Measurements from ENCODE around the gene GPR21.

Gene GPR21

DNA sequence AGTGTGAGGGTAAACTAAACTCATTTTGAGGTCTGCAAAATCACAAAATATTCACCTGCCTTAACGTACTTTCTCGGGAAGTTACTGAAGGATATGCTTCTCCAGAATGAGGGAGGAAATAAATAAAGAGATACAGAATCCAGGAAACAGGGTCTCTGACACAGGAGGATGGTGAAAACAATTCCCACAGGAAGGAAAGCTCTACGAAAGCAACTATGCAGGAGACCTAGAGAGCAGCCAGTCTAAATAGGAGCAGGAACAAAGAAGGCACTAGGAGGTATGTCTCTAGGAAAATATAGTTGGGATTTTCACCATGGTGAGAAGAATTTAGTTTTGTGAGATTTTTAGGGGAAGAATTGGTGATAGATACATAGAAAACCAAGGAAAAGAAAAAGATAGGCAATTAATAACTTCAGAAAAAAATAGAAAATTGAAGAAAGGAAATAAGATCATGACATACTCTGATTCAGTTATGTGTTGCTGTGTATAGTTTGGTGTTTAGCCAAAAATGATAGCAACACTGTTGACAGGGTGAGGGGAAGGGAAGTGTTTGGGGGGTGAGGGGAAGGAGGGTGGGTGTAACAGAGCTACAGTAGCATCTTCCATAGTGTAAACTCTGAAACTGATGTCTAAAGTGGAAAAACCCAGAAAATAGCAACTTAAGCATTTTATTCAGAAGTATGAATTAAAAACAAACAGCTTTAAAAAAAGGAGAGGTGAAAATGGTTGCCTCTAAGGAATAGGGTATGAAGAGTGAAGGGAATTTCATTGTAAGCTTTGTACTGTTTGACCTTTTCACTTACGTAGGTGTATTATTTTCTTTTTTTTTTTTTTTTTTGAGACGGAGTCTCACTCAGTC, 9.8 kb downstream of the GPR21 start:
- no peaks in the 10 kb centered on the region for H3K9me3 ChIP-seq (ENCODE audit: control insufficient read depth, low read length)

DNA sequence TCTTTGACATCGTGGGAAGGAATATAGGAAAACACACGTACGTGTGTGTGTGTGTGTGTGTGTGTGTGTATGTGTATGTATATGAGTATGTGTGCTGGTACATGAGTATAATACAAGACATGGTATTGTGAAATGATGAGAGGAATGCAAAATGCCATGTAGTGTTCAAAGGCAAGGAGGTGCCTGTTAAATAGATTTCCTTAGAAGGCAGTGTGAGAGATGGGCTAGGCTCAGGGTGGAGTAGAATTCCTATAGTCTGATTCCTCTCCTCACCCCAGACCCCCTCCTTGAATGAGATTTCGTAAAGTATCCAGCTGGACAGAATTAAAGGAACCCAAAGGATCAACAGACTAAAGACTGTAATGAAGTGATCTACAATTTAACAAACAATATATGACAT, 11.1 kb downstream of the GPR21 start:
- no peaks in the 10 kb centered on the region for H3K27me3 ChIP-seq (replicated peaks; ENCODE audit: control insufficient read depth, insufficient read depth, low read length, poor library complexity, severe bottlenecking)
- no peaks in the 10 kb centered on the region for H3K9me3 ChIP-seq (ENCODE audit: control insufficient read depth, low read length)
- no peak for DNase-seq
- no peak overlapping the region for H3K27ac ChIP-seq (ENCODE audit: insufficient read depth, low read length, poor library complexity, severe bottlenecking)
- H3K4me3 ChIP-seq (ENCODE audit: insufficient read depth, low read depth, low read length, poor library complexity, severe bottlenecking), result no peak overlapping the region
- no peaks in the 10 kb centered on the region for H3K36me3 ChIP-seq (ENCODE audit: control insufficient read depth, insufficient read depth, low read length)
- H3K4me1 ChIP-seq (ENCODE audit: control insufficient read depth, insufficient read depth, low read length, poor library complexity, severe bottlenecking), result no peaks in the 10 kb centered on the region

More for the DNA sequence above, 9.8 kb downstream of the GPR21 start:
- Histone ChIP-seq H3K27ac (ENCODE audit: insufficient read depth, low read length, poor library complexity, severe bottlenecking) (no peak overlapping the region), H3K27me3 (replicated peaks; ENCODE audit: control insufficient read depth, insufficient read depth, low read length, poor library complexity, severe bottlenecking) (no peaks in the 10 kb centered on the region), H3K36me3 (ENCODE audit: control insufficient read depth, insufficient read depth, low read length) (no peaks in the 10 kb centered on the region), H3K4me3 (ENCODE audit: insufficient read depth, low read depth, low read length, poor library complexity, severe bottlenecking) (no peak overlapping the region), H3K4me1 (ENCODE audit: control insufficient read depth, insufficient read depth, low read length, poor library complexity, severe bottlenecking) (no peaks in the 10 kb centered on the region)
- DNase-seq, result no peak

DNA sequence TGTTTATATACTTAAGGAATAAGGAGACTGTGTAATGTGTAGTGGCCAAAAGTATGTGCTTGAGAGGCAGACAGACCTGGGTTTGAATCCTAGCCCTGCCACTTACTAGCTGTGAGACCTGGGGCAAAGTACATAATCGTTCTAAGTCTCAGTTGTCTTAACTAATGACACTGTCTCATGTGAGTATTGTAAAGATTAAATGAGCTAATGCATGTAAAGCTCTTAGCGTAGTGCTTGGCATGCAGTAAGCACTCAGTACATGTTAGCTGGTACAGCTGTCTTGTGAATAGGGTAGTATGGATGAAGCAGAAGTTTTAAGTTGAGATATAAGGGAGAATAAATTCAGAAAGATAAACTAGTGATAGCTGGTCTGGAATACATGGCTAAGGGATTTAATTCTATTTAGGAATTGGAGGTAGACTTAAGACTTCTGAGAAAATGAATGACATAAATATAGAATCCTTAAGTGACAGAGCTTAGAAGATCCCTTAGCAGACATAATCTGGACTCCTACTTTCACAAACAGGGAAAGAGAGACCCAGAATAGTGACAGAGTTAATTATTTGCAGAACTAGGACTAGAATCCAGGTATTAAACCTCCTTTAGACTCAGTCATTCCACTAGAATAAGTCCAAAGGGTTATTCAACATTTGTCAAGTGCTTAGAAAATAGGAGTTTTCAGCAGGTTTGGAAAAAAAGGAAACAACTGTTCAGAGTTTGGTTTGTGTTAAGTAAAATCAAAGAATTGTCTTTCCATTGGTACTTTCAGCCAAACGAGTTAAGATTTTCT, 13.1 kb downstream of the GPR21 start:
- H3K4me1 ChIP-seq (ENCODE audit: control insufficient read depth, insufficient read depth, low read length, poor library complexity, severe bottlenecking), result no peaks in the 10 kb centered on the region
- no peak overlapping the region for H3K4me3 ChIP-seq (ENCODE audit: insufficient read depth, low read depth, low read length, poor library complexity, severe bottlenecking)
- no peak overlapping the region for H3K27ac ChIP-seq (ENCODE audit: insufficient read depth, low read length, poor library complexity, severe bottlenecking)
- H3K9me3 ChIP-seq (ENCODE audit: control insufficient read depth, low read length), result no peaks in the 10 kb centered on the region
- no peaks in the 10 kb centered on the region for H3K27me3 ChIP-seq (replicated peaks; ENCODE audit: control insufficient read depth, insufficient read depth, low read length, poor library complexity, severe bottlenecking)
- no peak for DNase-seq
- H3K36me3 ChIP-seq (ENCODE audit: control insufficient read depth, insufficient read depth, low read length), result no peaks in the 10 kb centered on the region

DNA sequence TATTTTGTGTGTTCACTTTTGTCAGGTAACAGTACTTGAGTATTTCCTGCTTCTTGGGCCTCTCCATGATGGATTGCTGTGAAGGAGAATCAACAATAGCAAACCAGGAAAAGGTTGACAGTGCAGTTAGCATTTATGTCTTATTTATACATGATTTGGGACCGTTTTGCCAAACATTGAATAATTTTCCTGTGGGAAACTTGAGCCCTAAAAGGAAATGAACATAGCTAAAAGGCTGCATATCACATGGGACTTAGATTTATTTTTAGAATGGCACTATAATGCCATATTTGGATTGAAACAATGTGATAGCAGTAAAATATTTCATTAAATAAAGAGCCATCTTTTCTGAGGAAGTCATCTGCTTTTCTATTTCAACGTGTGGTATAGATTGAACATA, 15.3 kb downstream of the GPR21 start:
- Histone ChIP-seq H3K36me3 (ENCODE audit: control insufficient read depth, insufficient read depth, low read length) (no peaks in the 10 kb centered on the region), H3K4me3 (ENCODE audit: insufficient read depth, low read depth, low read length, poor library complexity, severe bottlenecking) (no peak overlapping the region), H3K27ac (ENCODE audit: insufficient read depth, low read length, poor library complexity, severe bottlenecking) (no peak overlapping the region), H3K9me3 (ENCODE audit: control insufficient read depth, low read length) (no peaks in the 10 kb centered on the region), H3K27me3 (replicated peaks; ENCODE audit: control insufficient read depth, insufficient read depth, low read length, poor library complexity, severe bottlenecking) (no peaks in the 10 kb centered on the region), H3K4me1 (ENCODE audit: control insufficient read depth, insufficient read depth, low read length, poor library complexity, severe bottlenecking) (no peaks in the 10 kb centered on the region)
- DNase-seq, result no peak

DNA sequence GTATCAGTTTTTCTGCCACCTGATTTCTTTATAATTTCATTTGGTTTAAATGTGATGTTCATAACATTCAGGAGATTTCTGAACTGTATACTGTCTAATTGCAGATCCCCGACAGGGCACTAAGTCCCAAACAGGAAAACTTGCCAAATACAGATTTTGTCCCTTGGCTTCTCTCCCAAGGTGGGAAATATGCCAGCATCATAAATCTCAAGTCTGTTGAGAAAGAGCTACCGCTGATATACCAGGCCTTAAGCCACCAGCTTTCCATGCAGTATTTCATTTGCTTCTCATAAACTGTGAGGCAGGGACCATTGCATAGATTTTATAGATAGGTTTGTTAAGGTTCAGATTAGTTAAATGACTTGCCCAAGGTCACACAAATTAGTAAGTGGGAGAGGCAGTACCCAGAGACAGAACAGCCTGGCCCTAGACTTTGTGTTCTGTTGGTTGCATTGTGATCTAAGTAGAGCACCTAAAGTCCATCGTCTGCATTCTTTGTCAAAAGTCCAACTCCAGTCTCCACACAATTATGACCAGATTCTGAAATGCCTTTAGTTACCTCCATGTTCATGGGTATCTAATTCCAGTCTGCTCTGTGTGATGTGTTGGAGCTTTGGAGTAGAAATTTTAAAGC, 16.2 kb downstream of the GPR21 start:
- Histone ChIP-seq H3K4me3 (ENCODE audit: insufficient read depth, low read depth, low read length, poor library complexity, severe bottlenecking) (no peak overlapping the region), H3K27me3 (replicated peaks; ENCODE audit: control insufficient read depth, insufficient read depth, low read length, poor library complexity, severe bottlenecking) (no peaks in the 10 kb centered on the region), H3K4me1 (ENCODE audit: control insufficient read depth, insufficient read depth, low read length, poor library complexity, severe bottlenecking) (no peaks in the 10 kb centered on the region), H3K9me3 (ENCODE audit: control insufficient read depth, low read length) (no peaks in the 10 kb centered on the region), H3K36me3 (ENCODE audit: control insufficient read depth, insufficient read depth, low read length) (no peaks in the 10 kb centered on the region), H3K27ac (ENCODE audit: insufficient read depth, low read length, poor library complexity, severe bottlenecking) (no peak overlapping the region)
- no peak for DNase-seq

DNA sequence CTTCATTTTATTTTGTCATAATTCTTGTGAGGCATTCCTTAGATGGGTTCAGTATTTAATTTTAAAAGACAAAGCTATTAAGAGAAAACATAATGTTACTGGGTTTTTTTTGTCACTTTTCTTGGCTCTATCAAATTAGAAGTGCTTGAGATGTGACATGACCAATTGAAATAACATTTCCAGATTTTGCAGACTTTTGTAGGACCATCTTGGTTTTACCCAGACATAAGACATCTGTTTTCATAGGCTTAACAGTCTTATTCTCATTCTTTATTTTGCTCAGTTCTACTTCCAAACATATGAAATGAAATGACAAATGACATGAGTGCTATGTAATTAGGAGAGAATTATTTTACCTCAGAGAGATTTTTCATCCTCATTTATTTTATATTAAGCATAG, 19.6 kb downstream of the GPR21 start:
- H3K9me3 ChIP-seq (ENCODE audit: control insufficient read depth, low read length), result no peaks in the 10 kb centered on the region
- no peaks in the 10 kb centered on the region for H3K36me3 ChIP-seq (ENCODE audit: control insufficient read depth, insufficient read depth, low read length)
- no peak overlapping the region for H3K27ac ChIP-seq (ENCODE audit: insufficient read depth, low read length, poor library complexity, severe bottlenecking)
- no peaks in the 10 kb centered on the region for H3K4me1 ChIP-seq (ENCODE audit: control insufficient read depth, insufficient read depth, low read length, poor library complexity, severe bottlenecking)
- H3K27me3 ChIP-seq (replicated peaks; ENCODE audit: control insufficient read depth, insufficient read depth, low read length, poor library complexity, severe bottlenecking), result no peaks in the 10 kb centered on the region
- DNase-seq, result no peak
- no peak overlapping the region for H3K4me3 ChIP-seq (ENCODE audit: insufficient read depth, low read depth, low read length, poor library complexity, severe bottlenecking)

DNA sequence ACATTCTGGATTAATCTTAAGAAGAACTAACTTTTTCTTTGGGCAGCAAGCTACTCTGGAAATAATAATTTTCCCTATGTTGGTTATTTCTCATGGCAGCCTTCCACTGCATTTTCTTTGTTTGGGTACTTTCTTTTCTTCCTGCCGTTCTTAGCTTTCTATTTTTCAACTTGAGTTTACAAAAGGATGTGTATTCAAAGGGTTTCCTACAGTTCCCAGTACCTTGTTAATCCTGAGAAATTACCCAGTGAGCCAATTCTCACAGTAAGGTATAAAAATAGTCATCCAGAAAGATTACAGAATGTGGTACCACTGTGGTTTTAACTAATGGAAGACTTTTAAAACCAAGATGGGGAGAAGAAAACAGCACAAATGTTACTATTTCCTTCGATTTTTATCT, 20.2 kb downstream of the GPR21 start:
- Histone ChIP-seq H3K4me1 (ENCODE audit: control insufficient read depth, insufficient read depth, low read length, poor library complexity, severe bottlenecking) (no peaks in the 10 kb centered on the region), H3K9me3 (ENCODE audit: control insufficient read depth, low read length) (no peaks in the 10 kb centered on the region), H3K4me3 (ENCODE audit: insufficient read depth, low read depth, low read length, poor library complexity, severe bottlenecking) (no peak overlapping the region), H3K27me3 (replicated peaks; ENCODE audit: control insufficient read depth, insufficient read depth, low read length, poor library complexity, severe bottlenecking) (no peaks in the 10 kb centered on the region), H3K36me3 (ENCODE audit: control insufficient read depth, insufficient read depth, low read length) (no peaks in the 10 kb centered on the region), H3K27ac (ENCODE audit: insufficient read depth, low read length, poor library complexity, severe bottlenecking) (no peak overlapping the region)
- DNase-seq, result no peak

DNA sequence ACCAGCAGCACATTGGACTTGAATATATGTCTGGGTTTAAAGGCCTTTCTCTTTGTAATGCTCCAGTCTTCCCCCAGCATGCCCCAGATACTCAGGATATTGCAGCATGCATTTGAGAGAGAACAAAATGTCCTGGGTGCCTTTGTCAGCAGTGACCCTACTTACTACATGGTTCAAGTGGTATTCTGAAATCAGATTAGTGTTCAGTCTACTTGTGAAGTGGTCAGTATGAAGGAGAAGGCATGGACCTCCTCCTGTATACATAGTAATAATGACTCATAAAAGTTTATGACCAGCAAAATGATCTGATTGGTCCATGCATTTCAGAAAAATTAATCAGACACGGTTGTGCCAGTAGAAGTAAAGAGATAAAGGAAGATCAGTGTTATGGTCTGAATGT, 25.4 kb downstream of the GPR21 start:
- no peaks in the 10 kb centered on the region for H3K27me3 ChIP-seq (replicated peaks; ENCODE audit: control insufficient read depth, insufficient read depth, low read length, poor library complexity, severe bottlenecking)
- no peaks in the 10 kb centered on the region for H3K4me1 ChIP-seq (ENCODE audit: control insufficient read depth, insufficient read depth, low read length, poor library complexity, severe bottlenecking)
- H3K9me3 ChIP-seq (ENCODE audit: control insufficient read depth, low read length), result no peaks in the 10 kb centered on the region
- H3K36me3 ChIP-seq (ENCODE audit: control insufficient read depth, insufficient read depth, low read length), result no peaks in the 10 kb centered on the region
- no peak for DNase-seq
- H3K4me3 ChIP-seq (ENCODE audit: insufficient read depth, low read depth, low read length, poor library complexity, severe bottlenecking), result no peak overlapping the region
- no peak overlapping the region for H3K27ac ChIP-seq (ENCODE audit: insufficient read depth, low read length, poor library complexity, severe bottlenecking)

DNA sequence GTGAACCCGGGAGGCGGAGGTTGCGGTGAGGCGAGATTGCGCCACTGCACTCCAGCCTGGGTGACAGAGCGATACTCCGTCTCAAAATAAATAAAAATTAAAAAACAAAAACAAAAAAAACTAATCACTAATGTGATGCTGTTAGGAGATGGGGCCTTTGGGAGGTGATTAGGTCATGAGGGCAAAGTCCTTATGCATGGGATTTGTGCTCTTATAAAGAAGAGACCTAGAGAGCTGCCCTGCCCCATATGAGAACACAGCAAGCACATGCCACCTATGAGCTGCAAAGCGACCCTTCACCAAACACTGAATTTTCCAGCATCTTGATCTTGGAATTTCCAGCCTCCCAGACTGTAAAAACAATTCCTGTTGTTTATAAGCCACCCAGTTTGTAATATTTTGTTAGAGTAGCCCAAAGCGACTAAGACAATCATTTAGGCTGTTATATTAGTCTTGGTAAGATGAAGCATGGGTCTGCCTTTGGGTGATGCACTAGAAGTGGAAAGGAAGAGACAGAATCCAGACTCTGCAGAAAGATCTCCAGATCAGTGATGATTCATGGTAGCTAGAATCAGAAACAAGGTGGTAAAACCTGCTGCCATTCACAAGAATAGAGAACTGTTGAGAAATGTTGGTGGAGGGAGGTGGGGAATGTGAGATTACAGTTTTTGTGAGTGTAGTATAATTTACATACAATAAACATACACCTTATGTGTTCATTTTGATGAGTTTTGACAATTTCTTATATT, 26.2 kb downstream of the GPR21 start:
- DNase-seq, result no peak
- H3K9me3 ChIP-seq (ENCODE audit: control insufficient read depth, low read length), result no peaks in the 10 kb centered on the region
- H3K27me3 ChIP-seq (replicated peaks; ENCODE audit: control insufficient read depth, insufficient read depth, low read length, poor library complexity, severe bottlenecking), result no peaks in the 10 kb centered on the region
- H3K27ac ChIP-seq (ENCODE audit: insufficient read depth, low read length, poor library complexity, severe bottlenecking), result no peak overlapping the region
- H3K4me3 ChIP-seq (ENCODE audit: insufficient read depth, low read depth, low read length, poor library complexity, severe bottlenecking), result no peak overlapping the region
- no peaks in the 10 kb centered on the region for H3K4me1 ChIP-seq (ENCODE audit: control insufficient read depth, insufficient read depth, low read length, poor library complexity, severe bottlenecking)
- H3K36me3 ChIP-seq (ENCODE audit: control insufficient read depth, insufficient read depth, low read length), result no peaks in the 10 kb centered on the region

All from effector memory CD4-positive, alpha-beta T cell (primary cell).